Measurements from ENCODE around the gene SH2D5.

Gene SH2D5

DNA sequence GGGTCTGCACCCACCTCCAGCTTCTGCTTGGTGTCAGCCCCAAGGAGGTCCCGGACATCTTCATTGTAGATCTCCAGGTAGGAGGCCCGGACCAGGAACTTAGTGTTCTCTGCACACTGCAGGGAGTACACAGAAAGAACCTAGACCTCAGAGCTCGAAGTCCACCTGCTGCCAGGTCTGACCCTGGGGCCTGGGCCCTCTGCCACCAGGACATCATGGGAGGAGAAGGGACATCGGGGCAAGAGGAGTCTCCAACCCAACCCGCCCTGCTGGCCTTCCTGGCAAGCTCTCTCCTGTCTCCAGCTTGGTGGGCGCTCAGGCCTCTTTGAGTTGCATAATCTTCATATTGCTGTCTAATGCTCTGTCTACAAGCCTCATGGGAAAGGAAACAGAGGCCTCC lies 19.1 kb downstream of the SH2D5 start:
- DNase-seq (ENCODE audit: low spot score): no peak

DNA sequence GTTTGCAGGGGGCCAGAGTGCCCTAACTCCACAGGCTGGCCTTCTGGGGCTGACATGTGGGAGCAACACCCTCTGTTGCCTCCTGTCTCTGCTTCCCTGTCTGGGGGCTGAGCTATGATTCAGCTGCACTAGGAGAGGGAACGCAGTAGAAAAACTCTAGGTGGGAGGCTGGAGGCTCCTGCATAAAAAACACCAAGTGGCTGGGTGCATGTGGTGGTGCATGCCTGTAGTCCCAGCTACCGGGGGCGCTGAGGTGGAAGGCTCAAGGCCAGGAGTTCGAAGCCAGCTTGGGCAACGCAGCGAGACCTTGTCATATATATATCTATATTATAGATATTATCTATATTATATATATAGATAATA lies 20.3 kb downstream of the SH2D5 start:
- no peak for DNase-seq (ENCODE audit: low spot score)

DNA sequence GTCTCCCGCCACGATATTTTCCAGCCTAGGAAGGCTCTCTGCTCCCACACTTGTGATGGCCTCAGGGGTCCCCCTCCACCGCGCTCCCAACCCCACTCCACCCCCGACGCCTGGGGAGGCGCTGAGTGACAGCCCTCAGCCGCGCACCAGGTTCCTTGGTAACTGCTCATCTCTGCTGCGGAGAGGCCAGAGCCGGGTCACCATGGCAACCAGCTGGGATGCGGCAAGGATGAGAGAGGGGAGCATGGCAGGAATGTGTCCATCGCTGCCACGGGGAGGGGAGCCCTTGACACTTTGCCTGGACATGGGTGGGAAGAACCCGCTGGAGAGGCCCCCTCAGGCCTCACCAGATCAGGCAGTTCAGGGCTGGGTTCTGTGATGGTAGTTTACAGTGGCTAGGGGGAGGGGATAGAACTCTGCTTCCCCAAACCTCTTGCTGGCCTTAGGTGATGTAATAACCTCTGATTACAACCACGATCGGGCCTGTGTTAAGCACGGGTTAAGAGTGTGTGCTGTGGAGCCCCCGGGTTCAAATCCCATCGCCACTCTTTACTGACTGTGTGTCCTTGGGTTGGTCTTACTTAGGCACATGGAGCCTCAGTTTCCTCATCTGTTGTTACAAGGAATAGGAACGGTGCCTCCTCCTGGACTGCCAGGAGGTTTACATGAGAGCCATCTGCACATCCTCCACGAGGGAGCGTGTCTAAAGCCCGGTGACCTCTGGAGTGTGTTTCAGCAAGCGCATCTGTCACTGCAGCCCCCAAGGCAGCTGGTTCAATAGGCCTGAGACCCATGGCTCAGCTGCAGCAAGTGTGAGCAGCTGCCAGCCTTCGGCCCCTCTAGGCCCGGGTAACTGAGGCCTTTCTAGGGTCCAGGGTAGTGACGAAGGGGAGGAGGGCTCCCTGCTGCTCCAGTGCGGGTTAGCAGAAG lies 21.0 kb downstream of the SH2D5 start:
- no peak for DNase-seq (ENCODE audit: low spot score)

DNA sequence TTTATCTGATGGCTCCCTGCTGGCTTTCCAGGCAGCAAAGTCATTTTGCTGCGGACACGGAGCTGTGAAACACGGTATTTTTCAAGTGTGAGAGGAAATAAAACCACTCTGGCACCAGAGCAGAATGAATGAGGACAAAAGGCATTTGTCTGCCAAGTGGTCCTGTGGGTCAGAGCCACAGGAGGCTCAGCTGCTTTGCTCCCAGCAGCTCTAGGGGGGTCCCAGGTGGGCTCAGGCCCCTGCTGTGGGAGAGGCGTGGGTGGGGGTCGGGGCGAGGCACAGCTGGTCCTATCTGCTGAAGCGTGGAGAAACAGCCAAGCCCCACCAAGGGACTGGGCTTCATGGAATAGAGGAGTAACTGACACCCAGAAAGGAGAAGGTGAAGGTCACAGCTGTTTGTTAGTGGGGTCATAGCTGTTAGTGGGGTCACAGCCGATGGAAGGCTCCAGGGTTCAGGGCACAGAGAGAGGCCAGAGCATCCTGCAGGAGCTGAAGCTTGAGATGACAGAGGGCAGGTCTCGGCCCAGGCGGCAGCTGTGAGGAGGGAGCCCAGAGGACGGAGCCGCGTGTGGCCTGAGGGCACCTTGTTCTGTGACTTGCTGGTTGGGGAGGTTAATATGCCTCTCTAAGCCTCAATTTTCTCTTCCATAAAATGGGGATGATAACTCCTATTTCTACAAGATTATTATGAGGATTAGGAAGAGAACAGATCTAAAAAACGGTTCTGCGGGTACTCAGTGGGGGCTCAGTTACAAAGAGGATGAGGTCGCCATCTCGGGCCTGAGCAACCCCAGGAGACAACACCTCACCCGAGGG lies 21.8 kb downstream of the SH2D5 start:
- DNase-seq (ENCODE audit: low spot score): no peak

DNA sequence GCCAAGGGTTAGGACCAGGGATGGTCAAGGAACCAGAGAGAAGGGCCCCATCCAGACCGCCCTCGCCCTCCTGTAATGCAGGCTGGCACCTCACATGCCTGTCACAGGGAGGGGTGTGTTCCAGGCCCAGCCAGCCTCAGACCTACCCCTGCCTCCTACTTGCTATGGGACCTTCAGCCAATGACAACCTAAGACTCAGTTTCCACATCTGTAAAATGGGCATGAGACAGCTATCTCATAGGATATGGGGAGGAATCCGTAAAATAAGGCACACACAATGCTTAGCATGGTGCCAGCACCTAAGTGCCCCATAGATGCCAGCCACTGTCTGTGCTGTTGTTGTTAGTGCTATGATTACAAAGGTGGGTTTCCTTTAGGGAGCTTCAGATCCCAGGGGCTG lies 22.6 kb downstream of the SH2D5 start:
- no peak for DNase-seq (ENCODE audit: low spot score)

DNA sequence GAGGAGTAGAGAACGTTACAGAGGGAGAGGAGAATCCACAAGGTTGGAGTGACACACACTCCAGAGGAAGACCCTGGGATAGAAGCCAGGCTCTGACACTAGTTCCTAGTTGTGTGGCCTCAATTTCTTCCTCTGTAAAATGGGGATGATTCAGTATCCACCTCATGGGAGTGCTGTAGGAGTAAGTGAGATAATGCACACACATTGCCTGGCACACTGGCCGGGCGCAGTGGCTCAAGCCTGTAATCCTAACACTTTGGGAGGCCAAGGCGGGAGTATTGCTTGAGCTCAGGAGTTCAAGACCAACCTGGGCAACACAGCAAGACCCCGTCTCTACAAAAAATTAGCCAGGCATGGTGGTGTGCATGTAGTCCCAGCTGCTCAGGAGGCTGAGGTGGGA lies 23.6 kb downstream of the SH2D5 start:
- DNase-seq (ENCODE audit: low spot score): no peak

DNA sequence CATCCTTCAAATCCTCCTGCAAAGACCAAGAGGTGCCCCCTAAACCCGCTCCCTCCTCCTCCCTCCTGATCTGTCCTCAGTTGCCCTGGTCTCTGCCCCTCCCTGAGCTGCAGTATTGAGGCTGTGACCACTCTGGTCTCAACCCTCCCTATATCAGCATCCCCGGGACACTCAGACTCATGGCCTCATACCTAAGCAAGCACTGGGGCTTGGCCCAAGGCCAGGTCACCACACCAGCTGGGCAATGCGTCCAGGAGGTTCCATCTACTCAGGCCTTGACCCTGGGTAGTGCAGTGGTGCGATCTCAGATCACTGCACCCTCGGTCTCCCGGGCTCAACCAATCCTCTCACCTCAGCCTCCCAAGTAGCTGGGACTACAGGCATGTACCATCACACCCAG lies 24.4 kb downstream of the SH2D5 start:
- no peak for DNase-seq (ENCODE audit: low spot score)

DNA sequence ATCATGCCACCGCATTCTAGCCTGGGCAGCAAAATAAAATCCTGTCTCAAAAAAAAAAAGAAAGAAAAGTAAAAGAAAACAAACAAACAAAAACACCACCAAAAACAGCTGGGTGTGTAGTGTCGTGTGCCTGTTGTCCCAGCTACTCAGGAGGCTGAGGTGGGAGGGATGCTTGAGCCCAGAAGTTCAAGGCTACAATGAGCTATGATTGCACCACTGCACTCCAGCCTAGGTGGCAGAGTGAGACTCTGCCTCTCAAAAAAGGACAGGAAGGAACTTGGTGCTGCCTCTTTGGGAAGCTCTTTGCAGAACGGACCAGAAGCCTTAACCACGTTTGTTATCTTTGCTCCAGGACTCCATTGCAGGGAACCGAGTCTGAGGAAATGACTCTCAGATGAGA lies 25.7 kb downstream of the SH2D5 start:
- no peak for DNase-seq (ENCODE audit: low spot score)

DNA sequence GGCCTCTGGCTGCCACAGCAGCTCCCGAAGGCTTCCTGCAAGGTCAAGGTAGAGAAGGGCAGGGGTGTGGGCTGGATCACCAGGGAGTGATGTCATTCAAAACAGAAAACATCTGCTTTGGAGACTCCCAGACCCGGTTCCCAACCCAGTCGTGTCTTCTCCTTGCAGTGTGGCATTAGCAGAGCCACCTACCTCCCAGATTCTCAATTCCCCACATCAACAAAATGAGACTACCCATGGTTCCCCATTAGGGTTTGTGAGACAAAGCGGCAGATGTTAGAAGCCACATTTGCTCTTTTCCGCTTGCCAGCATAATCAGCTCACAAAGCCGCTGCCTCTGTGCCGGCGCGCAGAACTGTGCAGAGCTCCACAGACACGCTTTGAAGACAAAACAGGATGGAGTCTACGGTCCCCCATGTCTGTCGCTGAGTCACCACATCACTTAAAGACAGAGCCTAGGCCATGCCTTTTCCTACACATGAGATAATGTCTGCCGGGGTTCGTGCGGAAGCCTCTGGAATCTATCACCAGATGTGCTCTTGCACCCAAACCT lies 27.2 kb downstream of the SH2D5 start:
- DNase-seq (ENCODE audit: low spot score): no peak

DNA sequence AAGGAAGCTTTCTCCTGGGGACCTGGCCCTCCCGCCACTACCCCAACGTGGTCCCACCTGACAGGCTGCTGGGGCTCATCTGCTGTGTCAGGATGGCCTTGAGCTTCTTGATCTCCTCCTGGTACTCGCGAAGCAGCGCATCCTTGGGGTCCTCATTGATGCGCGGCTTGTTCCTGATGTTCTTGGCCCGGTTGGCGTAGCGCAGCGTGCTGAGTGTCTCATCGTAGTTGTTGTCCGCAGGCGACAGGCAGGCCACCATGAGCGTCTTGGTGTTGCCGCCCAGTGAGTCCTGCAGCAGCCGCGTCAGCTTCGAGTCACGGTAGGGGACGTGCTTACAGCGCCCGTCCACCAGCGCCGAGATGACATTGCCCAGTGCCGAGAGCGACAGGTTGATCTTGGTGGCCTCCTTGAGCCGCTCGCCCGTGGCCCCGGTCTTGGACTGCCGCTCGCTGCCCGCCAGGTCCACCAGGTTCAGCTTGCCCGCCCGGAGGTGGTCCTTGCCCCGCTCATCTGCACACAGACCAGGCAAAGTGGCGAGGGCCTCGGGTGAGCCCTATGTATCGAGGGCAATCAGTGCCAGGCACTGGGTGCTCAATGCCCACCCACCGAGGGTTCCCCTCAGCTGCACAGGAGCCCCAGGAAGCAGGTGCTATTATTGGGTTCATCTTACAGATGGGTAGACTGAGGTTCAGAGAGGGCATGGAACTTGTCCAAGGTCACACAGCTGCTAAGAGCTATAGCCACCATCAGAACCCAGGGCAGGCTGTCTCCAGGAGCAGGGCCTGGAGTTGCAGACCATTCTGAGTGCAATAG lies 27.9 kb downstream of the SH2D5 start:
- DNase-seq (ENCODE audit: low spot score): no peak

DNA sequence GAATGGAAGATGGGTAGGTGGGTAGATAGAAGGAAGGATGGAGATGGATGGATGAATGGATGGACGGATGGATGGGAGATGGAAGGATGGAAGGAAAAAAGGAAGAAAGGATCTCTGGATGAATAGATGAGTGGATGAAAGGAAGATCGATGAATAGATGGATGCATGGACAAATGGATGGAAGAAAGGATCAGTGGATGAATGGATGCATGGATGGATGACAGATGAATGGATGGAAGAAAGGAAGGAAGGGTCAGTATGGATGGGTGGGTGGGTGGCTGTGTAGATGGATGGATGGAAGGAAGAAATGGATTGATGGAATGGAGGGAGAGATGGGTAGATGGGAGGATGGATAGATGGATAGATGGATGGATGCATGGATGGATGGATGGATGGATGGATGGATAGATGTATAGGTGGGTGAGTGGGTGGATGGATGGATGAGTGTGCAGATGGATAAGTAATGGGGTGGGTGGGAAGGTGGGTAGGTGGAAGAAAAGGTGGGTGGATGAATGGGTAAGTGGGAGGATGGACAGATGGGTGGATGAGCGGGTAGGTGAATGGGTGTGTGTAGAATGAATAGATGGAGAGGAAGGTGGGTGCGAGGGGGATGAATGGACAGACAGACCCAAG lies 29.3 kb downstream of the SH2D5 start:
- DNase-seq (ENCODE audit: low spot score): no peak

DNA sequence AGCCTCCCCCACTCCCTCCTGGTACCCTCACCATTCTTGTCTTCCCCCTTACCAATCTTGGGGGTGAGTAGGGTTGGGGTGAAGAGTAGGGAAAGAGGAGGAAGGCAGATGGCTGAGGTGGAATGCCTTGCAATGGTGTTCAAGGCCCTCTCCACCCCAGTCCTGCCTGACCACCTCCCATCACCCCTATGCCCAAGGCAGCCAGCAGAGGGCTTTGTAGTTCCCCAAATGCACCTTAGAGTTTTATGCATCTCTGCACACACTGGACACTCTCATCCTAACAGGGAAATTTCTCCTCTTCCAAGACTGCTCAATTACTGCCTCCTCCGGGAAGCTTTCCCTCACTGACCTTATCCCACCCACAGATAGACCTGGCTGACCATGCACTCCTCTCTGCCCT lies 30.1 kb downstream of the SH2D5 start:
- no peak for DNase-seq (ENCODE audit: low spot score)

DNA sequence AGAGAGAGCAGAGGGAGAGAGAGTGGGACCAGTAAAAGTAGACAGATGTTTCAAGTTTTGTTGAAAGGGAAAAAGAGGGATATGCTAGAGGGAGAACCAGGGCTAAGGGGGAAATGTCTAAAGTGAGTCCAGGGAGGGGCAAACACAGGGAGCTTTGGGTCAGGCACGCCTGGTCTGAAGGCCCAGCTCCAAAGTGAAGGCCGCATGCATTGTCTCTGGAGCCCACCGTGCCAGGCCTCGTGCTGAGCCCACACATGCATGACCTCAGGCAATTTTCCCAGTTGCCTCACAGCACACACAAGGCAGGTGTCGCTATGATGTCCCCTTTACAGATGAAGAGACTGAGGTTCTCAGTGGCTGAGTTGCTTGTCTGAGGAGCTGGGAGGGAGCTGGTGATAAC lies 30.7 kb downstream of the SH2D5 start:
- DNase-seq (ENCODE audit: low spot score): no peak

DNA sequence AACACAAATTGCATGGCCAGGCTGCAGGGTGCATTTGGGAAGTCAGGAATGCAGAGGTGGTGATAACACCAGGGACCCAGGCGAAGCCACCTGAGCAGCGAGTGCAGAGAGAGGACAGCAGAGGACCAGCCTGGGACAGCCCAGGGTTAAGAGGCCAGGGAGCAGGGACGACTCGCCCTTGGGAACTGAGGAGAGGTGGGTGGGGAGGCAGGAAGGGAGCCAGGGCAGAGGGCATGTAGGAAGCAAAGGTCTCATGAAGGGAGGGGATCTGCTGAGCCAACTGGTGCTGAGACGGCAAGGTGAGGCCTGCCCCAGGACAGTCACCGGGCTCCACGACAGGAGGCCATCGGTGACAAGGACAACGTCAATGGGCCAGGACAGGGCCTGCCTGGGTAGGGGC lies 31.1 kb downstream of the SH2D5 start:
- no peak for DNase-seq (ENCODE audit: low spot score)

DNA sequence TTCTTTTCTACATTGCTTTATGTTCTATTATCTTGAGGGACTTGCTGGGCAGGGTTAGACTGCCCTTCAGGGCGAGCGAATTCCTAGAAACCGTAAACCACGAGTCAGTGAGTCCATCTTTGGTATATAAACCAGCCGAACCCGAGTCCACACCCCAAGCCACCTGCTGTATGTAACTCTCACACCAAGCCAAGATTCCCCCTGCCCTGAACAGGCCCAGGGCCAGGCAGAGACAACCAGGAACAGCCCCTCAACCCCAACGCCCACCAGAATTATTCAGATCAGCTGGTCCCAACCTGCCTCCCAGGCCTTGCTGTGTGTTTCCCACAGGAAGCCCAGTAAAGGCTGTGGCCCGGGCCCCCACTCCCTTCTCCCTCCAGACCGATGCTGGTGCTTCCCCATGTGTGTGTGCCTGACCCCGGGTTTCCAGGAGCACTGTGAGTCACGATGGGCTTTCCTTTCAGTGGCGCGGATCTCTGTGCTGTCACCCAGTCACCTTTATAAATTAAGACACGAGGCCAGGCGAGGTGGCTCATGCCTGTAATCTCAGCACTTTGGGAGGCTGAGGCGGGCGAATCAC lies 31.8 kb downstream of the SH2D5 start:
- no peak for DNase-seq (ENCODE audit: low spot score)

DNA sequence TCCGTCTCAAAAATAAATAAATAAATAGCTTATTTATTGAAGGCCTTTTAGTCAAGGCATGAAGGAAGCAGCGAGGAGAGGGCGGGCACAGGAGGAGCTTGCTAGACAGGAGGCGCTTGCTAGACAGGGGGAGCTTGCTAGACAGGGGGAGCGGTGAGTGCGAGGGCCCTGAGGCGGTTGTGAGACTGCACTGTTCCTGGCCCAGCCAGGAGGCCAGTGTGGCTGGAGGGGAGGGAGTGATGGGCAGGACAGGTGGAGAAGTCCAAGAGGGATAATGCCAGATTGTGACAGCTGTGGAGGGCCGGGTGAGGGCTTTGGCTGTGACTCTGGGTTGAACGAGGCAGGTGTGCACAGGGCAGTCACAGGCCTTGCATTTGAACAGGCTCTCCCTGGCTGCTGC lies 32.9 kb downstream of the SH2D5 start:
- DNase-seq (ENCODE audit: low spot score): no peak

DNA sequence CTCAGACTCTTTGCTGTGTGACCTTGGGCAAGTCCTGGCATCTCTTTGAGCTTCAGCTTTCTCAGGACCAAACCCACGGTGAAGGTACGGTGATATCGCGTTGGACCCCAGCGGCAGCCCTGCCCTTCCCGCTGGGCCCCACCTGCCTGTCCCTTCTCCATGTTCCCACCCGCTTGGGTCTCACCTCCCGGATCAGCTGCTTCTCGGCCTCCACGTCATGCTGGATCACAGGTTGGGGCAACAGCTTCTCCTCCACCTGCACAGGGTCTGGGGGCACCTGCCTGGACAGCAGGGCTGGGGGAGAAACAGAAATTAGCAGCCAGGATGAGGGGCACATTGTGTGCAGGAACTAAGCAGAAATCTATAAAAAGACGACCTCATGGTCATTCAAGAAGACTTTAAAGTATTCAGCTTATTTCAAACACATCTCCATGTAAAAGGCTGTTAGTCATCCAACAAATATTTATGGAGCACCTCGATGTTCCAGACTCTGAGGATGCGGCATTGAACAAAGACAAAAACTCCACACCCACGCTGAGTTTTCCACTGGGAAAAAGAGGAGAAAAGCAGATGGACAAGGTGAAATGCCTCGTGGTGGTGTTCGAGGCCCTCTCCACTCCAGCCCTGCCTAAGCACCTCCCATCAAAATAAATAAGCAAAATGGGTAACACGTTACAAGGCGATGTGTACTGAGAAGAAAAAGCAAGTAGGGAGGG lies 34.1 kb downstream of the SH2D5 start:
- no peak for DNase-seq (ENCODE audit: low spot score)

DNA sequence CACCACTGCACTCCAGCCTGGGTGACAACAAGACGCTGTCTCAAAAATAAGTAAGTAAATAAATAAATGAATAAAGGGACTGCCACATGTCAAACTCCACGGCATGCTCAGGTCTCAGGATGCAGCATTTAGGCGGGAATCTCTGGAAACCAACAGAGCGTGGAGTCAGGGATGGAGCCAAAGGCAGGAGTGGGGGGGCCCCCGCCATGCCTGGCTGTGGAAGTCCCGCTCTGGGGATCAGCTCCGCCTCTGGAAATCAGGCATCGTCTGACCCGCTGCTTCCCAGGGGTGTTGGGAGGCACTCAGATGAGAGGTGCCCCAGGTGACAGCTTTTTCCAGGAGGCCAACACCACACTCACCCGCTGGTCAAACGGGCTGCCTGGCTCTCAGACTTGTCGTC lies 34.9 kb downstream of the SH2D5 start:
- no peak for DNase-seq (ENCODE audit: low spot score)

DNA sequence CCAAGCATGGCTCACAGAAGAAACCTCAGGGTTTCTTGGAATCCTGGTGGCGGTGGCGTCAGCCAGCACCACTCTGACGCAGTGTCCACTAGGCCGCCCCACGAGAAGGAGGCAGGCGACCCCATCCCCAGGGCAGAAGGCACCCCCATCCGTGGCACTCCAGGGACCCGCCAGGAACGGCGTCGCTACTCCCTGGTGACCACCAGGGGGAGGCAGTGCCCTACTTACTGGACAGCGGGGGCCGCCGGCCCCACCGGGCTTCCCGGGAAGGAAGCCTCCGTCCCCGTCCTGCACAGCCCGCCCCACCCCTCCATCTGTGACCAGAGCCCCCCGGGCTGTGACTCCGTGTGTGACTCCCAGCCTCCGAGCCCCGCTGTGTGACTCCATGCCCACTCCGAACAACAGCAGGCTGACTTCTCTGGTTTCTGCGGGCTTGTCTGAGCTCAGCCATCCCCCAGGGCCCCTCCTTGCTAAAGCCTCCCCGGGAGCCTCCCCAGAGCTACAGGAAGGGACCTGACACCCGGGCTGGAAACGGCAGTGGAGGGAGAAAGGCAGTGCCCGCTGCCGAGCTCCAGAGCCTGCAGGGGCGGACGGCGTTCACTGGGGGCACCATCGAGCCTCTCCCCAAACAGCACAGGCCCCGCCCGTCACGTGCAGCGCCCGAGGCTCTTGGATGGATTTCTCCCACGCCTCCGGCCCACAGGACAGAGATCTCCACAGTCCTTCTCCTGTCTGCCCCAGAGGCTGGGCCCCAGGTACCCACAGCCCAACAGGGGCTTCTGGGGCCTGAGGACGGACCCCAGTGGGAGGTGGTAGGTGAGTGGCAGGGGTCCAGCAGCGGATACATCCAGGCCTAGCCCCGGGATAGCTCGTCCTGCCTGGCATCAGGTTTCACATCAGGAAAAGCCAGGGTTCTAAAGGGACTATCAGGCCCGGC lies 35.8 kb downstream of the SH2D5 start:
- DNase-seq (ENCODE audit: low spot score): peak; percentile 65

DNA sequence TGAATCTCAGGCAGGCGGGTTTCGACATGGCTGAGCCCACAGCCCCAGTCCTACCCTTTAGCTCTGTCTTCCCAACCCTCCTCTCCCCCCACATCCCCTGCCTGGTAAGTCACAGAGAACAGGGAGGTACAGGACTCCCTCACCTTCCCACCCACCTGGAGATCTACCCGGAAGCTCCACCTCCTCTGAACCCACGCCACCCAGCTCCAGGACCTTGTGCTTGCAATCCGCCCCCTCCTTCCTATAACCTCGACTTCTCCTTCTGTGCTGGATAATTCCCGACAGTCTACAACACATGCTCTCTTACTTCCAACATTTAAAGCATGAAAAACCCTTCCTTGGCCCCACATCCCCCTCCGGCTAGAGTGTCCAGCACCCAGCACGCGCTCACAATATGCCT lies 37.0 kb downstream of the SH2D5 start:
- DNase-seq (ENCODE audit: low spot score): no peak

All from pons (tissue), 1 donor.